Peyer's patch (tissue), 4 donors: ENCODE results near the gene IFNB1.

Source experiments
- CTCF ChIP-seq, 6 experiments: fragments of 450-650 bp in 4 of 6; fragments of 200-600 bp in 2 of 6; sonication (generic) in 1 of 6; IDR thresholded peaks; one replicate each; pipeline ENCODE4 v1.5.1; 2017 to 2019; ENCODE audit warnings: antibody characterized with exemption in 6 of 6, mild to moderate bottlenecking in 3 of 6, moderate library complexity in 1 of 6
- POLR2A ChIP-seq, 2 donors: fragments of 450-650 bp; IDR thresholded peaks; one replicate each; pipeline ENCODE4 v1.5.1; 2017; ENCODE audit warnings: antibody characterized with exemption in 2 of 2, mild to moderate bottlenecking in 2 of 2, moderate library complexity in 2 of 2

GRCh38 chr9:21037278-21037677 lies 40.5 kb downstream of the IFNB1 start:
- TF ChIP-seq POLR2A (IDR thresholded peaks at IDR 0.05) (no peak), CTCF (IDR thresholded peaks at IDR 0.05) (no peak)
